H9 (cell line): ENCODE data around the gene ANKS1B. TPM values are rescaled to one million over a fixed set of nuclear protein-coding genes. Genes with fewer than 3 reads are reported as not detected.
A peak's percentile ranks its signal among the peaks of the same experiment; 100 is the strongest.

Experiments used
- DNase-seq: peaks from one replicate; pipeline ENCODE4 v3.0.0-alpha.2; 2017
- H2AFZ ChIP-seq: one replicate; pipeline ENCODE4 v1.6.1; 2013; ENCODE audit warnings: mild to moderate bottlenecking, low read length, control low read depth, moderate library complexity
- H2AK5ac ChIP-seq: 2 replicates; pipeline ENCODE4 v1.6.1; 2013; ENCODE audit warnings: low read length, control low read depth, mixed read lengths; ENCODE audit not compliant: insufficient read length
- H2BK120ac ChIP-seq: one replicate; pipeline ENCODE4 v1.6.1; 2013; ENCODE audit warnings: low read depth, mild to moderate bottlenecking, low read length, control low read depth, inconsistent platforms; ENCODE audit not compliant: poor library complexity, severe bottlenecking
- H2BK12ac ChIP-seq: 2 replicates; pipeline ENCODE4 v1.6.1; 2013; ENCODE audit warnings: low read length, control low read depth, mixed read lengths, low read depth; ENCODE audit not compliant: insufficient read length
- H2BK15ac ChIP-seq: 2 replicates; pipeline ENCODE4 v1.6.1; 2013; ENCODE audit warnings: low read depth, low read length, control low read depth
- H2BK20ac ChIP-seq: one replicate; pipeline ENCODE4 v1.6.1; 2013; ENCODE audit warnings: low read depth, mild to moderate bottlenecking, low read length, control low read depth, inconsistent platforms; ENCODE audit not compliant: poor library complexity, severe bottlenecking
- H2BK5ac ChIP-seq: 2 replicates; pipeline ENCODE4 v1.6.1; 2013; ENCODE audit warnings: low read length, control low read depth, mixed read lengths; ENCODE audit not compliant: insufficient read length
- H3K14ac ChIP-seq: 2 replicates; pipeline ENCODE4 v1.6.1; 2013; ENCODE audit warnings: low read length, control low read depth; ENCODE audit not compliant: insufficient read depth
- H3K18ac ChIP-seq: 2 replicates; pipeline ENCODE4 v1.6.1; 2013; ENCODE audit warnings: low read depth, mild to moderate bottlenecking, mixed read lengths, low read length, control low read depth; ENCODE audit not compliant: insufficient read length
- H3K23ac ChIP-seq: 2 replicates; pipeline ENCODE4 v1.6.1; 2013; ENCODE audit warnings: low read length, control low read depth, mixed read lengths, low read depth; ENCODE audit not compliant: insufficient read length
- H3K23me2 ChIP-seq: 2 replicates; pipeline ENCODE4 v1.6.1; 2013; ENCODE audit warnings: low read depth, mild to moderate bottlenecking, mixed read lengths, low read length, control low read depth; ENCODE audit not compliant: insufficient read length, poor library complexity, severe bottlenecking
- H3K27ac ChIP-seq: 2 replicates; pipeline ENCODE4 v1.5.1; 2013; ENCODE audit warnings: low read length, control low read depth, mixed read lengths, low read depth; ENCODE audit not compliant: insufficient read length
- H3K27me3 ChIP-seq: 2 replicates; pipeline ENCODE4 v1.6.1; 2013; ENCODE audit warnings: low read length, control low read depth, inconsistent platforms; ENCODE audit not compliant: insufficient read depth
- H3K4ac ChIP-seq: 2 replicates; pipeline ENCODE4 v1.6.1; 2013; ENCODE audit warnings: low read depth, mild to moderate bottlenecking, control low read depth, inconsistent platforms, low read length, moderate library complexity
- H3K4me1 ChIP-seq: 2 replicates; pipeline ENCODE4 v1.6.1; 2013; ENCODE audit warnings: low read length, control low read depth, inconsistent platforms; ENCODE audit not compliant: insufficient read depth
- H3K4me2 ChIP-seq: 2 replicates; pipeline ENCODE4 v1.6.1; 2013; ENCODE audit warnings: low read length, control low read depth, mixed read lengths; ENCODE audit not compliant: insufficient read length, insufficient read depth
- H3K56ac ChIP-seq: 2 replicates; pipeline ENCODE4 v1.6.1; 2013; ENCODE audit warnings: low read depth, mild to moderate bottlenecking, mixed read lengths, low read length, control low read depth; ENCODE audit not compliant: insufficient read length
- H3K79me1 ChIP-seq: 2 replicates; pipeline ENCODE4 v1.6.1; 2013; ENCODE audit warnings: low read depth, mild to moderate bottlenecking, moderate library complexity, low read length, control low read depth, inconsistent platforms; ENCODE audit not compliant: insufficient read depth, poor library complexity, severe bottlenecking
- H3K79me2 ChIP-seq: 2 replicates; pipeline ENCODE4 v1.6.1; 2013; ENCODE audit warnings: low read length, control low read depth, inconsistent platforms; ENCODE audit not compliant: insufficient read depth
- H3K9ac ChIP-seq: 2 replicates; pipeline ENCODE4 v1.6.1; 2013; ENCODE audit warnings: low read length, control low read depth, mixed read lengths; ENCODE audit not compliant: insufficient read length; ENCODE audit errors: extremely low read depth
- H3K9me3 ChIP-seq: one replicate; pipeline ENCODE4 v1.6.1; 2013; ENCODE audit warnings: low read depth, low read length, inconsistent platforms; ENCODE audit not compliant: control insufficient read depth
- H3T11ph ChIP-seq: one replicate; pipeline ENCODE4 v1.6.1; 2013; ENCODE audit warnings: mild to moderate bottlenecking, low read length, control low read depth, inconsistent platforms
- H4K20me1 ChIP-seq: one replicate; pipeline ENCODE4 v1.6.1; 2013; ENCODE audit not compliant: control insufficient read depth, insufficient read length, insufficient read depth
- H4K5ac ChIP-seq: 2 replicates; pipeline ENCODE4 v1.6.1; 2013; ENCODE audit warnings: low read depth, mild to moderate bottlenecking, mixed read lengths, low read length, control low read depth; ENCODE audit not compliant: insufficient read length
- H4K8ac ChIP-seq: replicated peaks from 2 replicates; pipeline ENCODE4 v1.6.1; 2013; ENCODE audit warnings: low read length, control low read depth, mixed read lengths, low read depth; ENCODE audit not compliant: insufficient read length
- H4K91ac ChIP-seq: 2 replicates; pipeline ENCODE4 v1.6.1; 2013; ENCODE audit warnings: low read depth, mild to moderate bottlenecking, moderate library complexity, mixed read lengths, low read length, control low read depth; ENCODE audit not compliant: insufficient read length
- H3K27ac Mint-ChIP-seq, 3 experiments: 2 replicates in 2 of 3; 3 replicates in 1 of 3; pipeline ENCODE4 v1.8.0; 2020 to 2021; ENCODE audit warnings: mixed read lengths in 3 of 3, mild to moderate bottlenecking in 1 of 3, moderate library complexity in 1 of 3
- H3K27me3 Mint-ChIP-seq: 2 replicates; pipeline ENCODE4 v1.8.0; 2021; ENCODE audit warnings: low read depth, mild to moderate bottlenecking, moderate library complexity, mixed read lengths
- H3K36me3 Mint-ChIP-seq, 3 experiments: 2 replicates in 2 of 3; 3 replicates in 1 of 3; pipeline ENCODE4 v1.8.0; 2020 to 2021; ENCODE audit warnings: low read depth in 3 of 3, mixed read lengths in 3 of 3; ENCODE audit not compliant: insufficient read depth in 1 of 3
- H3K4me1 Mint-ChIP-seq, 2 experiments: 2 replicates each; pipeline ENCODE4 v1.8.0; 2020; ENCODE audit warnings: mixed read lengths in 2 of 2
- H3K4me3 Mint-ChIP-seq, 2 experiments: 2 replicates in 1 of 2; 3 replicates in 1 of 2; pipeline ENCODE4 v1.8.0; 2020 to 2021; ENCODE audit warnings: mild to moderate bottlenecking in 2 of 2, mixed read lengths in 2 of 2, moderate library complexity in 1 of 2
- H3K9me3 Mint-ChIP-seq, 2 experiments: 2 replicates in 1 of 2; 3 replicates in 1 of 2; pipeline ENCODE4 v1.8.0; 2020; ENCODE audit warnings: mild to moderate bottlenecking in 2 of 2, mixed read lengths in 2 of 2, moderate library complexity in 1 of 2
- CTCF ChIP-seq: fragments of 200-600 bp; sonication (generic); conservative IDR thresholded peaks from 3 replicates; pipeline ENCODE4 v1.8.0; 2021; ENCODE audit warnings: antibody characterized with exemption, mild to moderate bottlenecking
- WGBS: extraction: QIAGEN DNeasy Blood & Tissue Kit; methylation state at CpG from one replicate; pipeline ENCODE4 v1.1.7; 2013; ENCODE audit warnings: missing lambda C conversion rate, low lambda C conversion rate, mixed read lengths; ENCODE audit not compliant: insufficient read length; ENCODE audit errors: extremely low coverage; 5-methylcytosine and 5-hydroxymethylcytosine counted together
- total RNA-seq: library from RNA; stranded (reverse); gene quantifications from 2 replicates; pipeline ENCODE4 v1.2.1, GENCODE V29; 2021

Gene ANKS1B
- total RNA-seq, 1 experiment from 2014 or later: 4.1 TPM

- no peaks in the 10 kb centered on the region for H3K4me1 ChIP-seq
- H3K9ac ChIP-seq: no peak overlapping the region
- H3K36me3 Mint-ChIP-seq: no peaks in the 10 kb centered on the region
- no peaks in the 10 kb centered on the region for H3K27me3 Mint-ChIP-seq
- H3K4me1 Mint-ChIP-seq: peaks cover 5 to 6% of the 10 kb centered on the region in 2 experiments
- H4K91ac ChIP-seq: no peak overlapping the region
- no peak overlapping the region for H2BK120ac ChIP-seq
- DNase-seq: no peak
- H2AK5ac ChIP-seq: no peak overlapping the region
- H3K56ac ChIP-seq: no peak overlapping the region
- no peak overlapping the region for H3K27ac Mint-ChIP-seq
- no CpG with 5 or more reads among the region's 2 CpGs for WGBS
- no peaks in the 10 kb centered on the region for H3K79me1 ChIP-seq
- H3K4ac ChIP-seq: no peak overlapping the region
- TF ChIP-seq CTCF: peak; percentile 80
- H2BK15ac ChIP-seq: no peak overlapping the region
- no peak overlapping the region for H2BK12ac ChIP-seq
- H4K5ac ChIP-seq: no peak overlapping the region
- H3K4me3 Mint-ChIP-seq: no peak overlapping the region
- H2AFZ ChIP-seq: no peak overlapping the region
- H2BK20ac ChIP-seq: no peak overlapping the region
- H4K8ac ChIP-seq: no peak overlapping the region
- H3K23ac ChIP-seq: no peak overlapping the region
- no peaks in the 10 kb centered on the region for H3K9me3 ChIP-seq
- H3K27ac ChIP-seq: no peak overlapping the region
- peaks cover 0 to 4% of the 10 kb centered on the region in 2 experiments; a peak in 1 of 5 replicates for H3K9me3 Mint-ChIP-seq
- H3K14ac ChIP-seq: no peak overlapping the region
- H3T11ph ChIP-seq: no peak overlapping the region
- no peak overlapping the region for H2BK5ac ChIP-seq
- H3K27me3 ChIP-seq: no peaks in the 10 kb centered on the region
- no peak overlapping the region for H3K4me2 ChIP-seq
- H3K79me2 ChIP-seq: no peaks in the 10 kb centered on the region
- no peaks in the 10 kb centered on the region for H3K23me2 ChIP-seq
- H3K18ac ChIP-seq: no peak overlapping the region
- no peaks in the 10 kb centered on the region for H4K20me1 ChIP-seq
Measured at GRCh38 chr12:98939350-98939749, 1045.4 kb downstream of the ANKS1B start.
